ENCODE measurements around the gene CORO1C.
"Not testable (repeated sequence)": the region's sequence is repeated elsewhere in the genome, so short reads cannot be mapped to it uniquely, and the experiment has no call there.

CORO1C gene

DNA sequence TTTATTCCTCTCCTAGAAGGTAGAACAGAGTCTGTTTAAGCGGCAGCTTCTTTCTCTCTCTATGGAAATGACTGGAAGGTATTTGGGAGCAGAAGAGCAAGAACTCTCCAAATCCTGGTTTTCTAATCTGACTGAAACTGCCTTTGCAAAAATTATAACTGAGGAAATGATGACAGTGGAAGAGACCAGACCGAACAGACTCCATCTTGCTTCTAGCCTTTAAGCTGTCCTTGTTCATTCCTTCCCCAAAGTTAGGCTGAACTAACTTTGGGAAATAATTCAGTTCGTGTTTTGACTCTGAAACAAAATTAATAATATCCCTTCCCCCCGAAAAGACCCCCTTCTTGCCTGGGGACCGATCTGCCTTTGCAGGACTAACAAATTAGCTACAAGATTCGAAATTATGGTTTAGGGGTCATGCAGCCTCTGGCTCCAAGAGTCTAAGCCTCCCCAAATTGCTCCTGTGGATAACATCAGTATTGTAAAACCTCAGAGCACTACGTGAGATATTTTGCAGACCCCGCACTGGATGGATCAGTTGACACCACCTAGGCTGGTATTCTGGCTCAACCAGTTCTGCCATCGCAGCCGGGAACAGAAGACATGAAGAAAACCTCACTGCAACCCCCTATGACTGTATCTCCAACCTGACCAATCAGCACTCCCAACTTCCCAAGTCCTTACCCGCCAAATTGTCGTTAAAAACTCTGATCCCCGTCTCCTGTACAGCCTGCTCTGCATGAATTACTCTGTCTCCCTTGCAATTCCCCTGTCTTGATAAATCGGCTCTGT lies 111.8 kb downstream of the CORO1C start:
- in situ Hi-C loops (cut with MboI; ENCODE audit: low sequenced_read_pairs, unreplicated experiment) = loop anchor here (5.0 kb wide), 1 partner anchor 52 kb away; no protein-coding TSS in a partner anchor
- DNase-seq (ENCODE audit: low spot score) = no peak
- TF ChIP-seq CTCF (IDR thresholded peaks at IDR 0.05; ENCODE audit: borderline replicate concordance, control extremely low read depth, extremely low read depth, insufficient read depth, missing control alignments) = no peak

DNA sequence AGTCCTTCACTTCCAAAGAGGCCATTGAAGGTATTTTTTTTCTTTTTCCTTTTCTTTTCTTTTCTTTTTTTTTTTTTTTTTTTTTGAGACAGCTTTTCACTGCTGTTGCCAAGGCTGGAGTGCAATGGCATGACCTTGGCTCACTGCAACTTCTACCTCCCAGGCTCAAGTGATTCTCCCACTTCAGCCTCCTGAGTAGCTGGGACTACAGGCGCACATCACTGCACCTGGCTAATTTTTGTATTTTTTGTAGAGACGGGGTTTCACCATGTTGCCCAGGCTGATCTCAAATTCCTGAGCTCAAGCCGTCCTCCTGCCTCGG lies 112.4 kb downstream of the CORO1C start:
- in situ Hi-C loops (cut with MboI; ENCODE audit: low sequenced_read_pairs, unreplicated experiment) = loop anchor here (5.0 kb wide), 1 partner anchor 52 kb away; no protein-coding TSS in a partner anchor
- DNase-seq (ENCODE audit: low spot score) = not testable (repeated sequence)

DNA sequence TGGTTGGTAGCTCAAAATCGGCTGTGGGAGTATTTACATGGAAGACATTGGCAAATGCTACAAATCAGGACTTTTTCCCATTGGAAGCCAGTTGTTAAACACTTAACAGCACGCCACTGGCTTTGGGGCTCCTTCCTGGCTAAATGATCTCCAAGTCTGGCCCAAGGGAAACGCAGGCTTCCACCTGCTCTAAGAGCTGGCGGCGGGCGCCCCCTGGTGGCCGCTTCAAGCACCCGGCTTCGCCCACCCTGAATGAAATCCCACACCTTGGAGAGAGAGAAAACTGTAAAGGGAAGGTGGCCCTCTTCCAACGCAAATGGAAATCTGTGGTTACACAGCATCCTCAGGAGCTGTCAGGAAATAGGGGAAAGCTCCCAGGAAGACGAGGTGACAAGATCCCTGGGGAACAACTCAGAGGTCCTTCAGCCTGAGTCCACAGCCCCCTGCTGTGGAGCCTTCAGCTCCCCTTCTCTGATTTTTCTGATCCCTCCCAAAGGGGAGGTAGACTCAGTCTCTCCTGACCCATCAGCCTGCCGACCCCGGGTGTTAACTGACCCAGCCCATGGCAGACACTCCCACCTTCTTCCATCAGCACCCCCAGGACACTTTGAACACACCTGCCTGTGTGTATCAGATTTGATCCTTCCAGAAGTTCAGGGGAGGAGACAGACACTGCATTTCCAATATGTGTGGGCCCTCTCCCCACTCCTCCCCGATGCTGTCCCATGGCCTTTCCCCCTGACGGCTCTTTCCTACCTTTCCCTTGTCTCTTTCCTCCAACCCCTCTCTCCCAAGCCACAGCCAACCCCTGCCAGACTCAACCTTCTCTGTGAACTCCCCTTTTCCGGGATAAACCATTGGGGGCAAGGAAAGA lies 113.0 kb downstream of the CORO1C start:
- in situ Hi-C loops (cut with MboI; ENCODE audit: low sequenced_read_pairs, unreplicated experiment) = loop anchor here (5.0 kb wide), 1 partner anchor 51 kb away; no protein-coding TSS in a partner anchor
- peak; percentile 83 for DNase-seq (ENCODE audit: low spot score)

DNA sequence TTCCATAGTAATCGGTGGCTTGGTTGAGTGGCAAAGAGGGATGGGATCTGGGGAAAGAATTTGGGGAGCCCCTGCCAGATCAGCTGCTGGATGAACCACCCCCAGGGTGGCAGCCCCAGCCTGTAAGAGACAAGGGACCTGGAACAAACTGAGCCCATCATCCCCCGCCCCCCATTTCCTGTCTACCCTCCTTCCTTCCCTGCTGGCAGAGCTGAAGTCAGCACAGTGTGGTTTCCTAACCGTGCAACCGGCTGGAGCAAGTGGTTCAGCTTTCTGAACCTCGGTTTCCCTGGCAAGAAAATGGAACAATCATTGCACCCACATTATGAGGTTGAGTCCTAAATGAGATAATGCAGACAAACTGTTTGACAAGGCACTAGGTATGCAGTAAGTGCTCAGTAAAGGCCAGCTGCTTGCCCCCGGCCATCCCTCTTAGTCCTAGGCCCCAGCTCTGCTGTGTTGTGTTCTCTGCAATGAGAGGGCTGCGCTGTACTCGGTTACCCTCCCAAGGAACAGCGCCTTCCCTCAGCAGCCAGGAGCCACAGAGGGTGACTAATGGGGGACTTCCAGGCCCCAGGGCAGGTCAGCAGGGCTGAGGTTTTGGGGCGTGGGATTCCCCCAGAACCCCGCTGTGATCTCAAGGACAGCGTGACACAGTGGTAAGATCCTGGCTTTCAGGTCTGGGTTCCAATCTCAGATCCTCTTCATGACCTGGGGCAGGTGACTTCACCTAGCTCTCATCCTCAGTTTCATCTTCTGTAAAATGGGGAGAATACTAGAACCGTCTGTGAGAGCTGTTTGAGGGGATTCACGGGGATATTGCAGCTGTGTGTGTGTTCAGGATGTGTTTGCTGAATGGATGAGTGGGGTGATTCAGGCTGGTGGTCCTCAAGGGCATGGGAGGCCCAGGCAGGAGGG lies 114.1 kb downstream of the CORO1C start:
- TF ChIP-seq CTCF (IDR thresholded peaks at IDR 0.05; ENCODE audit: borderline replicate concordance, control extremely low read depth, extremely low read depth, insufficient read depth, missing control alignments) = no peak
- in situ Hi-C loops (cut with MboI; ENCODE audit: low sequenced_read_pairs, unreplicated experiment) = loop anchor here (5.0 kb wide), 1 partner anchor 50 kb away; no protein-coding TSS in a partner anchor
- DNase-seq (ENCODE audit: low spot score) = peak; percentile 91

More for the DNA sequence above, 113.0 kb downstream of the CORO1C start:
- TF ChIP-seq CTCF (IDR thresholded peaks at IDR 0.05; ENCODE audit: borderline replicate concordance, control extremely low read depth, extremely low read depth, insufficient read depth, missing control alignments) = peak; percentile 91

DNA sequence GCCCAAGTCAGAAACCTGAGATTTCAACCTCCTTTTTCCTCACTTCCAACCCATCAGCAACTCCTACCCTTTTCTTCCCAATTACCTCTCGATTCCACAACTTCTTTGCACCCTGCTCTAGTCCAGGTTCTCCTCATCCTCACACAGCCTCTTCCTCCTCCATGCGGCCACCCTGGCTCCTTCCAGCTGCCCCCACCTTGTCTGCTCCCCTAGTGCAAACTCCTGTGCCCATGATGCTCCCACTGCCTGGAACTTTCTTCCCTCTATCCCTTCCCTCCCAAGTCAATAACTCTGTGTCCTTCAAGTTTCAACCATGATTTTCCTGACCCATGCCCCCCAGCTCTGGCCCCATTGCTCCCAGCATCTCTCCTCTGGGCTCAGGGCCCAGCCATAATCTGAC lies 115.0 kb downstream of the CORO1C start:
- no peak for DNase-seq (ENCODE audit: low spot score)
- in situ Hi-C loops (cut with MboI; ENCODE audit: low sequenced_read_pairs, unreplicated experiment) = loop anchor here (5.0 kb wide), 1 partner anchor 49 kb away; no protein-coding TSS in a partner anchor
- TF ChIP-seq CTCF (IDR thresholded peaks at IDR 0.05; ENCODE audit: borderline replicate concordance, control extremely low read depth, extremely low read depth, insufficient read depth, missing control alignments) = no peak

- in situ Hi-C loops (cut with MboI; ENCODE audit: low sequenced_read_pairs, unreplicated experiment) = loop anchor here (5.0 kb wide), 1 partner anchor 49 kb away; no protein-coding TSS in a partner anchor
- no peak for DNase-seq (ENCODE audit: low spot score)
- TF ChIP-seq CTCF (IDR thresholded peaks at IDR 0.05; ENCODE audit: borderline replicate concordance, control extremely low read depth, extremely low read depth, insufficient read depth, missing control alignments) = no peak
Measured at GRCh38 chr12:108615918-108616317, 115.4 kb downstream of the CORO1C start.

Measured in GM13976 (cell line).